Hepatocyte (in vitro differentiated cells): ENCODE results near the gene SERPINE3. TPM values are rescaled to one million over a fixed set of nuclear protein-coding genes. Genes with fewer than 3 reads are reported as not detected.

Experiments
- DNase-seq: peaks from one replicate; pipeline ENCODE4 v3.0.0-alpha.2; 2016; ENCODE audit warnings: low spot score
- H2AFZ ChIP-seq: fragments of 200-600 bp; sonication (generic); 2 replicates; pipeline ENCODE4 v1.6.0; 2016; ENCODE audit warnings: antibody characterized with exemption, mild to moderate bottlenecking
- H3K27ac ChIP-seq: fragments of 200-600 bp; sonication (generic); 2 replicates; pipeline ENCODE4 v1.5.1; 2016; ENCODE audit warnings: mild to moderate bottlenecking
- H3K27me3 ChIP-seq: fragments of 200-600 bp; sonication (generic); 2 replicates; pipeline ENCODE4 v1.6.1; 2016
- H3K36me3 ChIP-seq: fragments of 200-600 bp; sonication (generic); replicated peaks from 2 replicates; pipeline ENCODE4 v1.5.1; 2016; ENCODE audit warnings: low read depth; ENCODE audit not compliant: insufficient read depth
- H3K4me1 ChIP-seq: fragments of 200-600 bp; sonication (generic); 2 replicates; pipeline ENCODE4 v1.5.1; 2016; ENCODE audit warnings: mild to moderate bottlenecking, moderate library complexity; ENCODE audit not compliant: insufficient read depth
- H3K4me2 ChIP-seq: fragments of 200-600 bp; sonication (generic); 2 replicates; pipeline ENCODE4 v1.6.0; 2016
- H3K4me3 ChIP-seq: fragments of 200-600 bp; sonication (generic); 2 replicates; pipeline ENCODE4 v1.5.1; 2016; ENCODE audit warnings: mild to moderate bottlenecking
- H3K79me2 ChIP-seq: fragments of 200-600 bp; sonication (generic); 2 replicates; pipeline ENCODE4 v1.6.0; 2017; ENCODE audit warnings: mild to moderate bottlenecking
- H3K9me2 ChIP-seq: fragments of 200-600 bp; sonication (generic); replicated peaks from 2 replicates; pipeline ENCODE4 v1.6.0; 2017; ENCODE audit warnings: mild to moderate bottlenecking; ENCODE audit not compliant: insufficient read depth
- H3K9me3 ChIP-seq: fragments of 200-600 bp; sonication (generic); 2 replicates; pipeline ENCODE4 v1.5.1; 2016; ENCODE audit warnings: low read depth, mild to moderate bottlenecking
- H4K20me1 ChIP-seq: fragments of 200-600 bp; sonication (generic); 2 replicates; pipeline ENCODE4 v1.6.0; 2016; ENCODE audit warnings: mild to moderate bottlenecking; ENCODE audit not compliant: insufficient read depth, poor library complexity, severe bottlenecking
- EZH2 ChIP-seq: fragments of 200-600 bp; sonication (generic); IDR thresholded peaks from 2 replicates; pipeline ENCODE4 v1.6.1; 2016; ENCODE audit warnings: antibody characterized with exemption, mild to moderate bottlenecking, borderline replicate concordance
- EZH2phosphoT487 ChIP-seq: fragments of 200-600 bp; sonication (generic); IDR thresholded peaks from one replicate; pipeline ENCODE4 v1.6.1; 2018; ENCODE audit warnings: antibody characterized with exemption, mild to moderate bottlenecking, low read depth, moderate library complexity; ENCODE audit not compliant: unreplicated experiment, severe bottlenecking
- WGBS: methylation state at CpG from one replicate; pipeline ENCODE4 v1.1.6; 2016; ENCODE audit warnings: low lambda C conversion rate; ENCODE audit errors: missing lambda C conversion rate; 5-methylcytosine and 5-hydroxymethylcytosine counted together
- polyA plus RNA-seq: library from polyadenylated mRNA; unstranded; fragments of >200 nt; fragmentation: Nextera tagmentation; extraction: Ambion mirVana; gene quantifications from 2 replicates; pipeline ENCODE4 v1.2.1, GENCODE V29; 2016
- total RNA-seq: library from RNA; depleted of rRNA; stranded (reverse); fragments of >200 nt; gene quantifications from 2 replicates; pipeline ENCODE4 v1.2.3, GENCODE V29; 2014
- TF ChIP-seq, protein P1 (sequence below): fragments of 200-600 bp; sonication (generic); IDR thresholded peaks from 2 replicates; pipeline ENCODE4 v1.5.1; 2016; ENCODE audit warnings: antibody characterized with exemption, mild to moderate bottlenecking; ENCODE audit not compliant: poor library complexity

The SERPINE3 gene
- total and polyA plus RNA-seq, 2 experiments from 2014 or later, result 53.6 to 163 TPM

DNA sequence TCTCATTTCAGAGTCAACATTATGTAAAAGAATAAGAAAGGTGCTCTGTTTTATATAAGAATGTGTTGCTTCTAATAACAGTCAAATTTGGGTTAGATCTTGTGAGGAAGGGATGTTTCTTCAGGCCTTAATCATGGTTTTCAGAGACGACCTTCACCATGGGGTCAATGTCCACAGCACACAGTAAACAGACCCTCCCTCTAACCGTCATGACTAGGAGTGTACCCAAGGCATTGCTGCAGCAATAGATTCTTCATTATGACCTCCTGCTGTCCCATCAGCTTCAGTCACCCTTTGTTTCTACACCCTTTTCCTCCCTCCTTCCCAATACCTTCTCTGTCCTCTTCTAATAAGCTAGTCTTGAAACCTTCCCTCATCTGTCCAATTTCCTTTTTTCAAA is 15.7 kb downstream of the SERPINE3 start:
- no peak overlapping the region for H2AFZ ChIP-seq
- DNase-seq, result no peak
- no peaks in the 10 kb centered on the region for H3K79me2 ChIP-seq
- no peaks in the 10 kb centered on the region for H3K27me3 ChIP-seq
- H3K4me1 ChIP-seq, result no peaks in the 10 kb centered on the region
- H3K9me3 ChIP-seq, result no peaks in the 10 kb centered on the region
- no peak overlapping the region for H3K4me2 ChIP-seq
- H3K9me2 ChIP-seq, result no peaks in the 10 kb centered on the region
- WGBS, result 50% methylated on average over 2 of the region's 2 CpGs
- TF ChIP-seq EZH2, result no peak
- TF ChIP-seq, protein P1, sequence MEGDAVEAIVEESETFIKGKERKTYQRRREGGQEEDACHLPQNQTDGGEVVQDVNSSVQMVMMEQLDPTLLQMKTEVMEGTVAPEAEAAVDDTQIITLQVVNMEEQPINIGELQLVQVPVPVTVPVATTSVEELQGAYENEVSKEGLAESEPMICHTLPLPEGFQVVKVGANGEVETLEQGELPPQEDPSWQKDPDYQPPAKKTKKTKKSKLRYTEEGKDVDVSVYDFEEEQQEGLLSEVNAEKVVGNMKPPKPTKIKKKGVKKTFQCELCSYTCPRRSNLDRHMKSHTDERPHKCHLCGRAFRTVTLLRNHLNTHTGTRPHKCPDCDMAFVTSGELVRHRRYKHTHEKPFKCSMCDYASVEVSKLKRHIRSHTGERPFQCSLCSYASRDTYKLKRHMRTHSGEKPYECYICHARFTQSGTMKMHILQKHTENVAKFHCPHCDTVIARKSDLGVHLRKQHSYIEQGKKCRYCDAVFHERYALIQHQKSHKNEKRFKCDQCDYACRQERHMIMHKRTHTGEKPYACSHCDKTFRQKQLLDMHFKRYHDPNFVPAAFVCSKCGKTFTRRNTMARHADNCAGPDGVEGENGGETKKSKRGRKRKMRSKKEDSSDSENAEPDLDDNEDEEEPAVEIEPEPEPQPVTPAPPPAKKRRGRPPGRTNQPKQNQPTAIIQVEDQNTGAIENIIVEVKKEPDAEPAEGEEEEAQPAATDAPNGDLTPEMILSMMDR, result no peak
- no peak for TF ChIP-seq EZH2phosphoT487
- H3K36me3 ChIP-seq, result no peaks in the 10 kb centered on the region
- H3K27ac ChIP-seq, result no peak overlapping the region
- H4K20me1 ChIP-seq, result no peaks in the 10 kb centered on the region
- no peak overlapping the region for H3K4me3 ChIP-seq

DNA sequence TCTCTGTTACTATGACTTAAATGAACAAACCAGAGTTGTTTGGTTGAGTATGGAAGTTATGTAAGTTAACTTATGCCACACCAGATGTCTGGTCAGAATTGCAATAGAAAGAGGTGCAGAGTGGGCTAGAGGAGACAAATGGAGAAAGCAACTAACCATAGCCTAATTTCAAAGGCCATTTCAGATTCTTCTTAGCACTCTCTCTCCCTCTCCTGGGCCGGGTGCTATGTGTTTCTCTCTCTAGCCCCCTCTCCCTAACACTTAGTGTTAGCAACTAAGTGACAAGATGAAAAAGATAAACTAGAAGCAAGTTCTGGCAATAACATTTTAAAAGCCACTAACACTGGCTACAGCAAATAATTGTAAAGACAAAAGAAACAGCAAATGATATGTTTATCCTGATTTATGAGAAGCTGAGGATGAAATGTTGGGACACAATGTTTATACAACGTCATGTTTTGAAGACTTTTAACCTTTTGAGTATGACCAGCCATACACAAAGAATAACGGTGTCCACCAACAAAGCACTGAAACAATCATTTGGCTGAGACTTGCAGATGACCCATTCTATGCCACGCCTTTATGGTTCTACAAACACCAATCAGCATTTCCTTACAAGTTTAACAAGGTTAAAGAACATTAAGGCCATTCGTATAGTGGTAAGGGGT is 18.6 kb downstream of the SERPINE3 start:
- no peaks in the 10 kb centered on the region for H3K36me3 ChIP-seq
- H3K4me2 ChIP-seq, result no peak overlapping the region
- H3K9me3 ChIP-seq, result no peaks in the 10 kb centered on the region
- no peak overlapping the region for H3K4me3 ChIP-seq
- H3K79me2 ChIP-seq, result no peaks in the 10 kb centered on the region
- no peak for DNase-seq
- H3K27ac ChIP-seq, result no peak overlapping the region
- no peaks in the 10 kb centered on the region for H3K9me2 ChIP-seq
- H3K27me3 ChIP-seq, result no peaks in the 10 kb centered on the region
- no peaks in the 10 kb centered on the region for H3K4me1 ChIP-seq
- no peaks in the 10 kb centered on the region for H4K20me1 ChIP-seq
- TF ChIP-seq, protein P1, result no peak
- TF ChIP-seq EZH2phosphoT487 (no peak), EZH2 (no peak)
- WGBS, result 64% methylated on average over 5 of the region's 5 CpGs
- no peak overlapping the region for H2AFZ ChIP-seq

DNA sequence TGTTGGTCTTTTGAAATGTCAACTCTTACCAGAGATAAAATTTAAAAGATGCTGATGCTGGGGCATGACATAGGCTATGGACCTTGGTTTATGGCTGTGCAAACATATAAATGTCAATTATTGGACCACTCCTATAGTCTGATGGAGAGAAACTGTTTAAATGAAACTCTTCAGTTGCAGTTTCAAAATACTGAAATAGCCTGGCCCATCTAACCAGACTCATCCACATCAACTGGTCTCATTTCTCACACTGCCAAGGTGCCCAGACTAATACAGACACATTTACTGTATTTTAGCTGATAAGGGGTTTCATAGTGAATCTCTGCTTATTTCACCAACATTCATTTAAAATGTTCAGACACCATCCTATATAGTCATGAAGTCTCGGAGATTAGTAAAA is 19.9 kb downstream of the SERPINE3 start:
- Histone ChIP-seq H3K79me2 (no peaks in the 10 kb centered on the region), H3K36me3 (no peaks in the 10 kb centered on the region), H4K20me1 (no peaks in the 10 kb centered on the region), H3K9me3 (no peaks in the 10 kb centered on the region), H3K4me3 (no peak overlapping the region), H3K4me2 (no peak overlapping the region), H2AFZ (no peak overlapping the region), H3K27me3 (no peaks in the 10 kb centered on the region), H3K9me2 (no peaks in the 10 kb centered on the region), H3K4me1 (no peaks in the 10 kb centered on the region), H3K27ac (peak overlapping the region; percentile 29)
- TF ChIP-seq, protein P1, result no peak
- TF ChIP-seq EZH2 (no peak), EZH2phosphoT487 (no peak)
- 87% methylated on average over 1 of the region's 1 CpG for WGBS
- no peak for DNase-seq

DNA sequence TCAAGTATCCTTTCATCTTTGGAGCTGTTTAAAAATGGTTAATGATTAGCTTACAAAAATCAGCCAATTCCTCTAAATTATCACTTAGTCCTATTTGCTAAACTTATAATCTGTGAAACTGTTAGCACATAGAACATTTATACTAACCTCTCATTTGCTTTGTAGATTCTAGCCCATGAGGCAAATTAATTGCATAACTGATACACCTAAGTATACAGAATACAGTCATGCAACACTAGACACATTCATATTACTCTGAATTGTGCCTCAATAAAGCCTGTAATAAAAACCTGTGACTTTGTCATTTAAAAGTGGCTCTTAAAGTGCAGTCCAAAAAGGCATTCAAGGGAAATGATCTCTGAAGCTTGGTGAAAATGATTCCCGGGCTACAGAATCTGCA is 21.0 kb downstream of the SERPINE3 start:
- TF ChIP-seq EZH2, result no peak
- TF ChIP-seq EZH2phosphoT487, result no peak
- TF ChIP-seq, protein P1, result no peak
- no peak overlapping the region for H2AFZ ChIP-seq
- WGBS, result 69% methylated on average over 1 of the region's 1 CpG
- no peaks in the 10 kb centered on the region for H3K4me1 ChIP-seq
- H3K9me2 ChIP-seq, result no peaks in the 10 kb centered on the region
- peak overlapping the region; percentile 29 for H3K27ac ChIP-seq
- H3K4me3 ChIP-seq, result no peak overlapping the region
- no peaks in the 10 kb centered on the region for H3K79me2 ChIP-seq
- H3K36me3 ChIP-seq, result no peaks in the 10 kb centered on the region
- H3K27me3 ChIP-seq, result no peaks in the 10 kb centered on the region
- DNase-seq, result no peak
- no peaks in the 10 kb centered on the region for H3K9me3 ChIP-seq
- H4K20me1 ChIP-seq, result no peaks in the 10 kb centered on the region
- no peak overlapping the region for H3K4me2 ChIP-seq
